Smooth muscle cell (in vitro differentiated cells): ENCODE measurements around the gene MCF2L. TPM values are rescaled to one million over a fixed set of nuclear protein-coding genes. Genes with fewer than 3 reads are reported as not detected.

Source experiments
- DNase-seq: peaks from one replicate; lab custom pipeline; 2025; ENCODE audit not compliant: unreplicated experiment; lab: John Stamatoyannopoulos, UW
- H2AFZ ChIP-seq: fragments of 200-600 bp; sonication (generic); 2 replicates; pipeline ENCODE4 v1.6.0; 2016; ENCODE audit warnings: antibody characterized with exemption, low read depth, mild to moderate bottlenecking
- H3F3A ChIP-seq: fragments of 200-600 bp; sonication (generic); 2 replicates; pipeline ENCODE4 v1.6.0; 2017; ENCODE audit warnings: antibody characterized with exemption, low read depth
- H3K27ac ChIP-seq: fragments of 200-600 bp; sonication (generic); 2 replicates; pipeline ENCODE4 v1.5.1; 2016; ENCODE audit warnings: low read depth, mild to moderate bottlenecking
- H3K27me3 ChIP-seq: fragments of 200-600 bp; sonication (generic); 2 replicates; pipeline ENCODE4 v1.6.1; 2016; ENCODE audit warnings: low read depth, mild to moderate bottlenecking
- H3K36me3 ChIP-seq: fragments of 200-600 bp; sonication (generic); 2 replicates; pipeline ENCODE4 v1.5.1; 2016; ENCODE audit warnings: low read depth
- H3K4me1 ChIP-seq: fragments of 200-600 bp; sonication (generic); 2 replicates; pipeline ENCODE4 v1.5.1; 2016; ENCODE audit warnings: low read depth
- H3K4me2 ChIP-seq: fragments of 200-600 bp; sonication (generic); 2 replicates; pipeline ENCODE4 v1.6.0; 2016; ENCODE audit warnings: mild to moderate bottlenecking
- H3K4me3 ChIP-seq: fragments of 200-600 bp; sonication (generic); 2 replicates; pipeline ENCODE4 v1.5.1; 2016; ENCODE audit warnings: mild to moderate bottlenecking
- H3K79me2 ChIP-seq: fragments of 200-600 bp; sonication (generic); 2 replicates; pipeline ENCODE4 v1.6.0; 2016; ENCODE audit warnings: low read depth, mild to moderate bottlenecking
- H3K9ac ChIP-seq: fragments of 200-600 bp; sonication (generic); 2 replicates; pipeline ENCODE4 v1.6.0; 2016; ENCODE audit warnings: low read depth
- H3K9me3 ChIP-seq: fragments of 200-600 bp; sonication (generic); replicated peaks from 2 replicates; pipeline ENCODE4 v1.5.1; 2016; ENCODE audit warnings: low read depth
- H4K20me1 ChIP-seq: fragments of 200-600 bp; sonication (generic); 2 replicates; pipeline ENCODE4 v1.6.0; 2016; ENCODE audit warnings: low read depth
- WGBS: methylation state at CpG from one replicate; pipeline ENCODE4 v1.1.7; 2016; ENCODE audit warnings: low lambda C conversion rate; 5-methylcytosine and 5-hydroxymethylcytosine counted together
- polyA plus RNA-seq: library from polyadenylated mRNA; unstranded; fragments of >200 nt; fragmentation: Nextera tagmentation; extraction: Ambion mirVana; gene quantifications from 2 replicates; pipeline ENCODE4 v1.2.1, GENCODE V29; 2016
- total RNA-seq: library from RNA; depleted of rRNA; stranded (reverse); fragments of >200 nt; gene quantifications from 2 replicates; pipeline ENCODE4 v1.2.3, GENCODE V29; 2014
- TF ChIP-seq, protein P1 (sequence below): fragments of 200-600 bp; sonication (generic); IDR thresholded peaks from 2 replicates; pipeline ENCODE4 v1.5.1; 2017; ENCODE audit warnings: borderline replicate concordance, mild to moderate bottlenecking, antibody characterized with exemption; ENCODE audit not compliant: insufficient read depth, poor library complexity, severe bottlenecking

MCF2L gene
- total and polyA plus RNA-seq, 2 experiments from 2014 or later = 0.54 to 7.6 TPM

DNA sequence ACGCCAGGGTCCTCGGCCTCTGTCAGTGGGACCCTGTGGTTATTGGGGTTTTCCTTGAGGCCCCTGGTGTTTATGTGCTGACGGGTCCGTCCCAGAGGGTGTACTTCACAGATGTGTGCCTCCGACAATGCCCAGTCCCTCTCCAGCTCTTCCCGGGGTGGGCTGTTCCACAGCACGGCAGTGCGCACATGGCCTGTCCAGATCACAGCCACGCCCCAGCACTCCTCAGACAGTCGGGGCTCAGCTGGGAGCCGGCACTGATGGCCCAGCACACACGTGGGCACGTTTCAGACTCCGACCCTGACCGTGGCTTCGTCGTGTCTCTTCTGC is 119.6 kb downstream of the MCF2L start:
- WGBS = 93% methylated on average over 17 of the region's 17 CpGs
- Histone ChIP-seq H3K4me3 (no peak overlapping the region), H2AFZ (no peak overlapping the region), H3K27me3 (no peaks in the 10 kb centered on the region), H3K4me1 (no peaks in the 10 kb centered on the region), H3K27ac (no peak overlapping the region), H3K79me2 (no peaks in the 10 kb centered on the region), H3K4me2 (no peak overlapping the region), H3K36me3 (no peaks in the 10 kb centered on the region), H3K9me3 (no peaks in the 10 kb centered on the region), H3K9ac (no peak overlapping the region), H4K20me1 (no peaks in the 10 kb centered on the region), H3F3A (no peaks in the 10 kb centered on the region)
- TF ChIP-seq, protein P1, sequence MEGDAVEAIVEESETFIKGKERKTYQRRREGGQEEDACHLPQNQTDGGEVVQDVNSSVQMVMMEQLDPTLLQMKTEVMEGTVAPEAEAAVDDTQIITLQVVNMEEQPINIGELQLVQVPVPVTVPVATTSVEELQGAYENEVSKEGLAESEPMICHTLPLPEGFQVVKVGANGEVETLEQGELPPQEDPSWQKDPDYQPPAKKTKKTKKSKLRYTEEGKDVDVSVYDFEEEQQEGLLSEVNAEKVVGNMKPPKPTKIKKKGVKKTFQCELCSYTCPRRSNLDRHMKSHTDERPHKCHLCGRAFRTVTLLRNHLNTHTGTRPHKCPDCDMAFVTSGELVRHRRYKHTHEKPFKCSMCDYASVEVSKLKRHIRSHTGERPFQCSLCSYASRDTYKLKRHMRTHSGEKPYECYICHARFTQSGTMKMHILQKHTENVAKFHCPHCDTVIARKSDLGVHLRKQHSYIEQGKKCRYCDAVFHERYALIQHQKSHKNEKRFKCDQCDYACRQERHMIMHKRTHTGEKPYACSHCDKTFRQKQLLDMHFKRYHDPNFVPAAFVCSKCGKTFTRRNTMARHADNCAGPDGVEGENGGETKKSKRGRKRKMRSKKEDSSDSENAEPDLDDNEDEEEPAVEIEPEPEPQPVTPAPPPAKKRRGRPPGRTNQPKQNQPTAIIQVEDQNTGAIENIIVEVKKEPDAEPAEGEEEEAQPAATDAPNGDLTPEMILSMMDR = no peak
- DNase-seq = no peak

DNA sequence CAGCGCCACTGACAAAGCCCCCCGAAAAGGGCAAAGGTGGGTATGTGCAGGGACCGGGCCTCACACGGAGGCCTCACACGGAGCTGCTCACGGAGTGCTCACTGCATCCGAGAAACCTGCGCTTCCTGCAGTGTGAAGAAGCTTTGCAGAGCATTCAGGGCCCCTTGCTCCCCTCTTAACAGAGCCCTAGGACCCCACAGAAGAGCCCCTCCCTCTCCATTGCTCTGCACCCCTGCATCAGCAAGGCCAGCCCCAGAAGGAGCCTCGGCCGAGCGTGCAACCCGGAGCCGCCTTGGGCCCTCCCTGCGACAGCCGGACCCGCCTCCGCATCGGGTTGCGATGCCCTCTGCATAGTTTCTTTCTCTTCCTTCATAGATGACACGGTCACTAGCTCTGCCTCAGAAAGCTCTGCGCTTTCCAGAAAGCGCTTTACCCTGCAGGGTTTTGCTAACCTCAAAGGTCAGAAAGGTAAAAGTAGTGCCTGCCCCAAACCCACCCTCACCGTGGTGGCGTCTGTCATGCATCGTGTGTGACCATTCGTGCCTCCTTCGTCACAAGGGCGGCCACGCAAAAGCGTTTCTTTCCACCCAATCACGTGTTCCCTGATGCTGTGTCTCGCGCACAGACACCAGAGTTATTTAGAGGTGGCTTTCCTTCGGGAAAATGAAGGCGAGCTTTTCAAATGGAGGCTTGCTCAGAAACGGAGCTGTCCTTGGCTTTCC is 120.8 kb downstream of the MCF2L start:
- Histone ChIP-seq H3K27me3 (no peaks in the 10 kb centered on the region), H3K36me3 (no peaks in the 10 kb centered on the region), H3F3A (no peaks in the 10 kb centered on the region), H3K4me1 (no peaks in the 10 kb centered on the region), H3K9me3 (no peaks in the 10 kb centered on the region), H3K9ac (no peak overlapping the region), H3K79me2 (no peaks in the 10 kb centered on the region), H3K4me2 (no peak overlapping the region), H4K20me1 (no peaks in the 10 kb centered on the region), H2AFZ (no peak overlapping the region), H3K4me3 (no peak overlapping the region), H3K27ac (no peak overlapping the region)
- no peak for DNase-seq
- TF ChIP-seq, protein P1 = no peak
- 66% methylated on average over 36 of the region's 36 CpGs for WGBS

DNA sequence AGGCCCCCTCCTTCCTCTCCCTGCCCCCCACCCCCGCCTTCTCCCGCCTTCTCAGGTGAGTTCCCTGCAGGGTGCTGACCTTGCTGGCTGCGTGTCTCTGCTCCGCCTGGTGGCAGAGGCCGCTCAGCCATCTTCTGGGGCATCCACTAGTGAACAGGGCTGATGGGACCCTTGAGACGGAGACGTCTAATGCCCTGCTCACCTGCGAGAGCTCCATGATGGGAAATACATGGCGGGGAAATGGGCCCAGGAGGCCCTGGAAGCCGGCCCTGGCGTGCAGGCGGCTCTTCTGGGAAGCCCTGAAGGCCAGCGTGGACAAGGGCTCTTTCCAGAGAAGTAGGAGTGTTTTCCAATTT is 121.4 kb downstream of the MCF2L start:
- Histone ChIP-seq H3K27ac (no peak overlapping the region), H2AFZ (no peak overlapping the region), H3K27me3 (no peaks in the 10 kb centered on the region), H3K36me3 (no peaks in the 10 kb centered on the region), H3K4me3 (no peak overlapping the region), H3K9ac (no peak overlapping the region), H3K4me2 (no peak overlapping the region), H4K20me1 (no peaks in the 10 kb centered on the region), H3K9me3 (no peaks in the 10 kb centered on the region), H3K4me1 (no peaks in the 10 kb centered on the region), H3K79me2 (no peaks in the 10 kb centered on the region), H3F3A (no peaks in the 10 kb centered on the region)
- no peak for DNase-seq
- TF ChIP-seq, protein P1 = no peak
- WGBS = 67% methylated on average over 13 of the region's 13 CpGs

DNA sequence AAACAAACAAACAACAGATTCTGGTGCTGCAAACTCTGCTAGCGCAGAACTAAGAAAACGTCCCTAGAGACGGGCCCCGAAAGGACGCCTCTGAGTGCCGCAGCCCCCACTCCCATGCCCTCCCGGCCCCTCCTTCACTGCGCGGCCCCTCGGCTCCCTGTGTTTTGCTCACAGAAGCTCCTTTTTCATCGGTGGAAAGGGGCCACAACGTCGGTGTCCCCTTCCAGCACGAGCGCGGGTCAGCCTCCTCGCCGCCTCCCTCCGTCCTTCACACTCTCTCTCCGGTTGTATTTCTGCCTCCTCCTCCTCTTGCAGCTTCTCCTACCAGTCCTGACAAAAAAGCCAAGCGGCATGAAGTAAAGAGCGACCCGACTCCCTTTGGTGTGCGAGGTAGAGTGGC is 121.8 kb downstream of the MCF2L start:
- 92% methylated on average over 24 of the region's 24 CpGs for WGBS
- Histone ChIP-seq H3K9me3 (no peaks in the 10 kb centered on the region), H3K27ac (no peak overlapping the region), H3K27me3 (no peaks in the 10 kb centered on the region), H3F3A (no peaks in the 10 kb centered on the region), H4K20me1 (no peaks in the 10 kb centered on the region), H3K9ac (no peak overlapping the region), H2AFZ (no peak overlapping the region), H3K4me1 (no peaks in the 10 kb centered on the region), H3K36me3 (no peaks in the 10 kb centered on the region), H3K4me2 (no peak overlapping the region), H3K79me2 (no peaks in the 10 kb centered on the region), H3K4me3 (no peak overlapping the region)
- DNase-seq = no peak
- TF ChIP-seq, protein P1 = no peak
